Measurements from ENCODE around the gene TSTD1. TPM values are rescaled to one million over a fixed set of nuclear protein-coding genes. Genes with fewer than 3 reads are reported as not detected.

Gene TSTD1, protein sequence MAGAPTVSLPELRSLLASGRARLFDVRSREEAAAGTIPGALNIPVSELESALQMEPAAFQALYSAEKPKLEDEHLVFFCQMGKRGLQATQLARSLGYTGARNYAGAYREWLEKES
- total RNA-seq, result 10.6 and 34.8 TPM in 2 replicates

GRCh38 chr1:161038523-161039153 lies at the start of gene TSTD1:
Gene TSTD1, minus strand, starts transcription at chr1:161038964. Its CDS starts 75 bp downstream, at chr1:161038889.

DNA sequence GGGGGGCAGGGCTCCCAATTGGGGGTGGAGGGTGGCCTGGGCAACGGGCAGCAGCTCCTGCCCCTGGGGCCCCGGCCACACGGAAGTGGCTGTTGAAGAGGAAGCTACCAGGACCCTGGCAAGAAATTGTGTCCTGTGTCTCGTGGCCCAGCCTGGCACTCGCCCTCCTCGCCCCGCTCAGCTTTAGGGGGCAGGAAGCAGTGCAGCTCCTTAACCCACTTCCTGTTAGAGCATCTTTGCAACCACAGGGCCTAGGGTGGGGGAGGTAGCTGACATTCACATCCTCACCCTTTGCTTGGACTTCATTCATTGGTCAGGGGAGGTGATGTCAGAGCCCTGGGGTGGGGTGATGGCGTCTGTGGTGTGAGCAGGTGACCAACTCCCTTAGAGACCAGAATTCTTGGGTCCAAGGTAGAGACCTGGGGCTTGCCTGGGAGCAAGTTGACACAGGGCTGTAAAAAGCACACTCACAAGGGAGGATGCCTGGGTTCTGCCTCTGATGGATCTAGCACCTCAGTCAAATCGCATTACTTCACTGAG lies 31.0 kb upstream of the TSTD1 start, which contains the start of gene ARHGAP30:
ARHGAP30 (minus strand) TSS at position 161 of the 540 bp plus-strand sequence. CDS start 267 bp downstream, outside the sequence.

GRCh38 chr1:161045736-161046604 lies 7.2 kb upstream of the TSTD1 start, which contains the start of gene USF1:
Gene USF1, minus strand, starts transcription at chr1:161045977. Its CDS starts 2,702 bp downstream, at chr1:161043275.

DNA sequence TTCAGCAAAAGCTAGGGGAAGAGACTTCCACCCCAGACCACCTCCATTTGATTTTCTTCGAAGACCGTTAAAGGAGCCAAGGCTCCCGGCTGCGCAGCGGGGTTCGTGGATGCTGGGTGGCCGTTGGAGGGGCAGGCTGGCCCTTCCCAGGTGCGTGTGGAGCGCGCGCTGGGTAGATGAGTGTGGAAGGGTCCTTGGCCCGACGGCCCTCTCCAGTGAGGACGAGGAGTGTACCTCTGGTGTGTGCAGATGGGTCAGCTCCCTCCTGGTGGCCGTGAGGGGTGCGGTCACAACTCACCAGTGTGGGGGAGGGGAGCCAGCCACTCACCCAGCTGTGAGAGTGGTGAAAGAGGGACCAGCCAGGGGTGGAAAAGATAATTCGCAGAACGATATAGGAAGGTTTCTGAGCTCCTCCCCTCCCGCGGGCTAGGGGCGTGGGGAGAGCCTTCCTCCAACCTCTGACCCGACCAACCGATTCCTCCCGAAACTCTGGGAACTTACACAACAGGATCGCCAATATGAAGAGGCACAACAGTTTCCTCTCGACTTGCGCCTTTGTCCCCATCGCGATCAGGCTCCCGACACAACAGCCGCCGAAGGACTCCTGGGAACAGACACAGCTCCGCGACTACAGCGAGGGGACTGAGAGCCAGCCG lies 18.1 kb downstream of the TSTD1 start, which contains the start of gene F11R:
F11R (minus strand) TSS at position 644 of the 656 bp plus-strand sequence; CDS start at position 565, 79 bp downstream.

Other genes starting within 250 kb of the TSTD1 start
- not detected in 2 replicates for gene LY9, start 242.8 kb downstream of the TSTD1 start, total RNA-seq
- not detected in 2 replicates for gene CD244, start 176.1 kb downstream of the TSTD1 start, total RNA-seq
- gene ITLN1, start 153.8 kb downstream of the TSTD1 start, total RNA-seq, result not detected in 2 replicates
- not detected in 2 replicates for gene ITLN2, start 84.2 kb downstream of the TSTD1 start, total RNA-seq
- gene F11R, start 17.8 kb downstream of the TSTD1 start, total RNA-seq, result 5.1 and 8.9 TPM in 2 replicates
- gene USF1, start 7.0 kb upstream of the TSTD1 start, total RNA-seq, result 72.8 and 75.5 TPM in 2 replicates
- gene ARHGAP30, start 30.9 kb upstream of the TSTD1 start, total RNA-seq, result not detected in 2 replicates
- gene NECTIN4, start 50.6 kb upstream of the TSTD1 start, total RNA-seq, result under 0.01 and 0.17 TPM in 2 replicates
- gene KLHDC9, start 59.4 kb upstream of the TSTD1 start, total RNA-seq, result 1.9 and 4.5 TPM in 2 replicates
- gene PFDN2, start 79.1 kb upstream of the TSTD1 start, total RNA-seq, result 17.0 and 36.5 TPM in 2 replicates
- 21.4 and 40.4 TPM in 2 replicates for gene NIT1, start 79.1 kb upstream of the TSTD1 start, total RNA-seq
- 29.4 and 35.9 TPM in 2 replicates for gene DEDD, start 93.7 kb upstream of the TSTD1 start, total RNA-seq
- 85.7 and 91.3 TPM in 2 replicates for gene UFC1, start 115.0 kb upstream of the TSTD1 start, total RNA-seq
- 10.9 and 12.6 TPM in 2 replicates for gene USP21, start 120.5 kb upstream of the TSTD1 start, total RNA-seq
- 7.8 and 14.3 TPM in 2 replicates for gene PPOX, start 127.5 kb upstream of the TSTD1 start, total RNA-seq
- 13.8 and 18.0 TPM in 2 replicates for gene B4GALT3, start 138.5 kb upstream of the TSTD1 start, total RNA-seq
- gene ADAMTS4, start 160.1 kb upstream of the TSTD1 start, total RNA-seq, result 2.3 and 3.1 TPM in 2 replicates
- 180 and 202 TPM in 2 replicates for gene NDUFS2, start 163.4 kb upstream of the TSTD1 start, total RNA-seq
- gene FCER1G, start 176.3 kb upstream of the TSTD1 start, total RNA-seq, result 0.58 TPM in 1 of 2 replicates, not detected in the other
- not detected in 2 replicates for gene APOA2, start 184.7 kb upstream of the TSTD1 start, total RNA-seq
- gene TOMM40L, start 187.1 kb upstream of the TSTD1 start, total RNA-seq, result 10.5 and 13.6 TPM in 2 replicates
- not detected in 2 replicates for gene NR1I3, start 199.2 kb upstream of the TSTD1 start, total RNA-seq
- not detected in 2 replicates for gene PCP4L1, start 219.8 kb upstream of the TSTD1 start, total RNA-seq

All from smooth muscle cell of trachea (primary cell).